HL-60 (cell line): ENCODE data around the gene STXBP2.

Source experiments
- DNase-seq, 2 experiments: peaks; one replicate each; pipeline ENCODE4 v3.0.0-alpha.2; 2010 to 2020; ENCODE audit warnings: low read depth in 1 of 2, low spot score in 1 of 2
- H3K27ac ChIP-seq: fragments of 250-450 bp; sonication (Bioruptor Pico); replicated peaks from 2 replicates; pipeline ENCODE4 v1.5.1; 2020; ENCODE audit warnings: mild to moderate bottlenecking, moderate library complexity
- H3K27me3 ChIP-seq: fragments of 250-450 bp; sonication (Bioruptor Pico); 2 replicates; pipeline ENCODE4 v1.5.1; 2021; ENCODE audit warnings: mild to moderate bottlenecking, moderate library complexity; ENCODE audit not compliant: insufficient read depth, poor library complexity, severe bottlenecking
- H3K4me3 ChIP-seq: replicated peaks from 2 replicates; pipeline ENCODE4 v1.5.1; 2011; ENCODE audit warnings: mild to moderate bottlenecking, control low read depth, low read length; ENCODE audit not compliant: insufficient read depth
- CTCF ChIP-seq: IDR thresholded peaks from one replicate; pipeline ENCODE4 v1.5.1; 2011; ENCODE audit warnings: low read length, control low read depth, inconsistent platforms; ENCODE audit not compliant: insufficient read depth
- GABPA ChIP-seq: IDR thresholded peaks from 2 replicates; pipeline ENCODE4 v1.6.1; 2012; ENCODE audit warnings: low read depth
- POLR2AphosphoS5 ChIP-seq: IDR thresholded peaks from 2 replicates; pipeline ENCODE4 v1.6.1; 2012; ENCODE audit warnings: low read depth
- REST ChIP-seq: IDR thresholded peaks from 2 replicates; pipeline ENCODE4 v1.6.1; 2012; ENCODE audit warnings: low read depth; ENCODE audit not compliant: insufficient replicate concordance
- SPI1 ChIP-seq: IDR thresholded peaks from 2 replicates; pipeline ENCODE4 v1.6.1; 2012; ENCODE audit warnings: low read depth, mild to moderate bottlenecking, borderline replicate concordance

The STXBP2 gene

GRCh38 chr19:7618771-7619510 is 18.0 kb upstream of the STXBP2 start:
- no peak for DNase-seq
- Histone ChIP-seq H3K27ac (no peak overlapping the region), H3K4me3 (no peak overlapping the region), H3K27me3 (no peaks in the 10 kb centered on the region)
- TF ChIP-seq GABPA (no peak), REST (no peak), SPI1 (no peak), CTCF (no peak), POLR2AphosphoS5 (no peak)

- no peak for TF ChIP-seq POLR2AphosphoS5
- TF ChIP-seq SPI1 = no peak
- no peak for TF ChIP-seq REST
- TF ChIP-seq GABPA = no peak
- TF ChIP-seq CTCF = no peak
- no peak overlapping the region for H3K27ac ChIP-seq
- H3K4me3 ChIP-seq = no peak overlapping the region
- no peaks in the 10 kb centered on the region for H3K27me3 ChIP-seq
- DNase-seq = no peak
These were observed 17.1 kb upstream of the STXBP2 start for GRCh38 chr19:7619671-7620441.

GRCh38 chr19:7620442-7621412 is 16.2 kb upstream of the STXBP2 start:
- Histone ChIP-seq H3K27ac (no peak overlapping the region), H3K4me3 (no peak overlapping the region), H3K27me3 (no peaks in the 10 kb centered on the region)
- TF ChIP-seq CTCF = no peak
- TF ChIP-seq POLR2AphosphoS5 = no peak
- TF ChIP-seq SPI1 = no peak
- no peak for TF ChIP-seq GABPA
- TF ChIP-seq REST = no peak
- DNase-seq = no peak
